GM19395 (cell line): Measurements from ENCODE around the gene RRBP1.
"Not testable (repeated sequence)": the region's sequence is repeated elsewhere in the genome, so short reads cannot be mapped to it uniquely, and the experiment has no call there.

Experiments used
- ATAC-seq: cut with Tn5 transposase; IDR thresholded peaks from one replicate; pipeline ENCODE4 v1.9.1; 2021; ENCODE audit warnings: mild to moderate bottlenecking, moderate library complexity; ENCODE audit not compliant: unreplicated experiment

RRBP1 gene

GRCh38 chr20:17710379-17711266, 28.6 kb upstream of the RRBP1 start:
- ATAC-seq: no peak

- ATAC-seq: no peak
Observed at GRCh38 chr20:17709361-17710293, 27.6 kb upstream of the RRBP1 start.

GRCh38 chr20:17708675-17709360, 26.8 kb upstream of the RRBP1 start:
- ATAC-seq: no peak

- ATAC-seq: not testable (repeated sequence)
Observed at GRCh38 chr20:17707951-17708350, 25.9 kb upstream of the RRBP1 start.

- ATAC-seq: no peak
Observed at GRCh38 chr20:17706632-17707031, 24.6 kb upstream of the RRBP1 start.

- ATAC-seq: no peak
Observed at GRCh38 chr20:17705916-17706315, 23.9 kb upstream of the RRBP1 start.

GRCh38 chr20:17704589-17705317, 22.7 kb upstream of the RRBP1 start:
- no peak for ATAC-seq

- ATAC-seq: no peak
Observed at GRCh38 chr20:17701826-17702225, 19.8 kb upstream of the RRBP1 start.

GRCh38 chr20:17700637-17701036, 18.6 kb upstream of the RRBP1 start:
- no peak for ATAC-seq

- ATAC-seq: no peak
Observed at GRCh38 chr20:17699931-17700351, 17.9 kb upstream of the RRBP1 start, which contains the start of gene BANF2. Gene BANF2, plus strand, starts transcription at chr20:17699966. Its CDS starts 25,060 bp downstream, at chr20:17725026.

- no peak for ATAC-seq
Observed at GRCh38 chr20:17698384-17698783, 16.3 kb upstream of the RRBP1 start.

- ATAC-seq: no peak
Observed at GRCh38 chr20:17697171-17697570, 15.1 kb upstream of the RRBP1 start.

GRCh38 chr20:17696287-17696686, 14.2 kb upstream of the RRBP1 start:
- ATAC-seq: no peak

GRCh38 chr20:17694767-17695166, 12.7 kb upstream of the RRBP1 start:
- no peak for ATAC-seq

- no peak for ATAC-seq
Observed at GRCh38 chr20:17693444-17694001, 11.5 kb upstream of the RRBP1 start.

GRCh38 chr20:17691758-17692157, 9.7 kb upstream of the RRBP1 start:
- no peak for ATAC-seq

- no peak for ATAC-seq
Observed at GRCh38 chr20:17690144-17690543, 8.1 kb upstream of the RRBP1 start.

GRCh38 chr20:17688965-17689364, 6.9 kb upstream of the RRBP1 start:
- no peak for ATAC-seq

- ATAC-seq: no peak
Observed at GRCh38 chr20:17687800-17688199, 5.8 kb upstream of the RRBP1 start.

GRCh38 chr20:17685168-17685567, 3.1 kb upstream of the RRBP1 start:
- ATAC-seq: no peak
